ENCODE results near the gene TBC1D5. TPM values are rescaled to one million over a fixed set of nuclear protein-coding genes. Genes with fewer than 3 reads are reported as not detected.

TBC1D5 gene
- total RNA-seq, 1 donor from 2014 or later = 69.4 TPM

DNA sequence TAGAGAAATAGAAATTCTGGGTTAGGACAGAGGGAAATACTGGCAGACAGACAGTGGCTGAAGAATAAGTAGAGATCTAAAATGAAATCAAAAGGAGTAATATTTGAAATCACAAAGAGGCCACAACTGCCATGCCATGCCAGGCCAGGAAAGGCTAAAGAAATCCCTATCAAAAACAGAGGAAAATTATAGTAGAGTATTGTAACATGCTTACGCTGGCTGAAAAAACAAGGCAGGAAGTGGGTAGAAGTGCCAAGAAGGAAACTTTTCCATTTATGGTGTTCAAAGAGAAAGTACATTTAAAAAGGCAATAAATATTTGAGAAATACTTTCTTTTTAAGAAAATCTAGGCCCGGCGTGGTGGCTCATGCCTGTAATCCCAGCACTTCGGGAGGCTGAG is 442.0 kb downstream of the TBC1D5 start:
- H3K4me1 ChIP-seq (ENCODE audit: control insufficient read depth in 3 of 3, insufficient read depth in 3 of 3, low read length in 3 of 3) = peaks cover 0 to 4% (median 0%) of the 10 kb centered on the region in 3 donors
- no peaks in the 10 kb centered on the region for H3K9me3 ChIP-seq (ENCODE audit: control insufficient read depth in 3 of 3, low read length in 3 of 3)
- no peak overlapping the region for H3K4me3 ChIP-seq (ENCODE audit: low read length in 3 of 3)
- no peaks in the 10 kb centered on the region for H3K36me3 ChIP-seq (ENCODE audit: control insufficient read depth in 3 of 3, insufficient read depth in 3 of 3, low read length in 3 of 3)
- H3K27me3 ChIP-seq (ENCODE audit: control insufficient read depth in 3 of 3, insufficient read depth in 3 of 3, low read length in 3 of 3) = no peaks in the 10 kb centered on the region
- H3K9ac ChIP-seq (ENCODE audit: low read depth in 1 of 3, low read length in 3 of 3) = no peak overlapping the region
- no peak overlapping the region for H3K27ac ChIP-seq (ENCODE audit: low read depth, low read length)

DNA sequence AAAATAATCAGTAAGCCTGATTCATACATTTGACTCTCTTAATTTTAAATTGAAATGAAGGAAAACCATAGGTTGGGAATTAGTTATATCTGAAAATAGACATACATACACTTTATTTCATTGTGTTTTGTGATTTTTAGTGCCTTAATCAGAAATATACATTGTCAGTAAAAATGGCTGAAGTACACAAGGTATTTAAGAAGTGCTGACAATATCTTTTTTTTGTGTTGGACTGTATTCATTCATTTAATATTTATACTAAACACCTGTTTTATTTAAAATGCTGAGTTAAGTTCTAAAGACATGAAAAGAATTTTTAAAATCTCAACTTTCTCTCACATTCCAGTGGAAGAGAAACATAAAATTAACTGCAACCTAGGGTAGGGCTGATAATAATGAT is 444.4 kb downstream of the TBC1D5 start:
- no peak overlapping the region for H3K9ac ChIP-seq (ENCODE audit: low read depth in 1 of 3, low read length in 3 of 3)
- no peak overlapping the region for H3K4me3 ChIP-seq (ENCODE audit: low read length in 3 of 3)
- H3K27ac ChIP-seq (ENCODE audit: low read depth, low read length) = no peak overlapping the region
- no peaks in the 10 kb centered on the region for H3K36me3 ChIP-seq (ENCODE audit: control insufficient read depth in 3 of 3, insufficient read depth in 3 of 3, low read length in 3 of 3)
- H3K4me1 ChIP-seq (ENCODE audit: control insufficient read depth in 3 of 3, insufficient read depth in 3 of 3, low read length in 3 of 3) = no peaks in the 10 kb centered on the region
- H3K9me3 ChIP-seq (ENCODE audit: control insufficient read depth in 3 of 3, low read length in 3 of 3) = no peaks in the 10 kb centered on the region
- no peaks in the 10 kb centered on the region for H3K27me3 ChIP-seq (ENCODE audit: control insufficient read depth in 3 of 3, insufficient read depth in 3 of 3, low read length in 3 of 3)

DNA sequence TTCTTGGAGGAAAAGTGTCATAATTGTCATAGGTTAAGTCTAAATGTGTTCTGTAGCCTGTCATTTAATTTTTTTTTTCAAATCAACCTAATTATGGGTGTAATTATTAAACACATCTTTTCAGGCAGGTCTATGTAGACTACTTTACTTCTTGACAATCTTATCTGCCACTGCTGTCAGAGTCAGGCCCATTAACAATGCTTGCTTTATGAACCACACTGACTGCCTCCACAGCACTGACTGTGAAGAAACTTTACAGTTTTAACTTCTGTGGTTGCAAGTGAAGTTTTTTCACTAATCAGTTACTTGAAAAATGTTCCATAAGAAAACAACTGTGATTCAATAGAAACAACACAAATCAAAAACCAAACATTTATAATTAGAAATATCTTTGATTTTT is 449.9 kb downstream of the TBC1D5 start:
- H3K27ac ChIP-seq (ENCODE audit: low read depth, low read length) = no peak overlapping the region
- no peak overlapping the region for H3K9ac ChIP-seq (ENCODE audit: low read depth in 1 of 3, low read length in 3 of 3)
- no peaks in the 10 kb centered on the region for H3K9me3 ChIP-seq (ENCODE audit: control insufficient read depth in 3 of 3, low read length in 3 of 3)
- H3K36me3 ChIP-seq (ENCODE audit: control insufficient read depth in 3 of 3, insufficient read depth in 3 of 3, low read length in 3 of 3) = peaks cover 0 to 8% (median 0%) of the 10 kb centered on the region in 3 donors
- H3K4me1 ChIP-seq (ENCODE audit: control insufficient read depth in 3 of 3, insufficient read depth in 3 of 3, low read length in 3 of 3) = no peaks in the 10 kb centered on the region
- no peaks in the 10 kb centered on the region for H3K27me3 ChIP-seq (ENCODE audit: control insufficient read depth in 3 of 3, insufficient read depth in 3 of 3, low read length in 3 of 3)
- no peak overlapping the region for H3K4me3 ChIP-seq (ENCODE audit: low read length in 3 of 3)

DNA sequence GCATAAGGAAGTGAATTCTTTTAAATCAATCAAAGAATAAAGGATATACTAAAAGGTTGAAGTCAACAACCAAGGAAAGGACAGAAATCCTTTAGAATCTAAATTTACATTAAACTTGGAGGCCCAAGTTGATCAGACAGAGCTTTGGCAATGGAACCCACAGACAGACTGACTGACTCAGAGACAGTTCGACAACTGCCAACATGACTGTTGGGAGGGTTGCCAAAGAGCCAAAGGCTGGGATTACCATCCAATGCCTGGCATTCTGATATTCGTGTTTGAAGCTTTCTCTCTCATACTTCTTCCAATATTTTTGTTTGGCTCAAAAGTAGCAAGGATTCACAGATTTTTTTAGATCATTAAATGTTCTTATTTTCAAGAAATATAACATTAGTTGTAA is 451.5 kb downstream of the TBC1D5 start:
- Histone ChIP-seq H3K27me3 (ENCODE audit: control insufficient read depth in 3 of 3, insufficient read depth in 3 of 3, low read length in 3 of 3) (no peaks in the 10 kb centered on the region), H3K9me3 (ENCODE audit: control insufficient read depth in 3 of 3, low read length in 3 of 3) (no peaks in the 10 kb centered on the region), H3K36me3 (ENCODE audit: control insufficient read depth in 3 of 3, insufficient read depth in 3 of 3, low read length in 3 of 3) (peaks cover 0 to 8% (median 0%) of the 10 kb centered on the region in 3 donors), H3K4me3 (ENCODE audit: low read length in 3 of 3) (no peak overlapping the region), H3K27ac (ENCODE audit: low read depth, low read length) (no peak overlapping the region), H3K9ac (ENCODE audit: low read depth in 1 of 3, low read length in 3 of 3) (no peak overlapping the region), H3K4me1 (ENCODE audit: control insufficient read depth in 3 of 3, insufficient read depth in 3 of 3, low read length in 3 of 3) (no peaks in the 10 kb centered on the region)

DNA sequence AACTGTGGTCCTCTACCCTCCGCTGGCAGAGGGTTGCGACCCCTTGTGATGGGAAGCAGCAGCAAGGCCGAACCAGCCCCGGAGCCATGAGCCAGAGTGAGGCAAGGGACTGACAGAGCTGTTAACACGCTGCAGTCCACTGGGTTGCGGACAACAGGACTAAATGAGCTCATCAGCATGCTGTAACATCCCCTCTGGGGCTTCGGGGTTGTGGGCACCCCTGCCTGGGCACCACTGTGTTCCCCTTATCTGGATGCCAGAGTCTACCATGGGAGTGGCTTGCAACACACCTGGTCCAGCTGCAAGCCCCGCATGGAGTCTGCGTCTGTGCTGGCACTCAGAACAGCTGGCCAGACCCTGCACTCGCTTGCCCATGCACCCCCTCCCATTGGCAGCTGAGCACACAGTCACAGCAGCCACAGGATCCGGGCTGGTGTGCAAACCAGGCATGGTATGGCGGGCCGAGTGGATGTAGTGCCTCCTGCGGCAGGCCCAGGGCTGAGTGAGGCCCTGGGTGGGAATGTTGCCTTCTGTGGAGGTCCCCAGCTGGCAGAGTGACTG is 453.5 kb downstream of the TBC1D5 start:
- Histone ChIP-seq H3K9me3 (ENCODE audit: control insufficient read depth in 3 of 3, low read length in 3 of 3) (no peaks in the 10 kb centered on the region), H3K27me3 (ENCODE audit: control insufficient read depth in 3 of 3, insufficient read depth in 3 of 3, low read length in 3 of 3) (no peaks in the 10 kb centered on the region), H3K4me1 (ENCODE audit: control insufficient read depth in 3 of 3, insufficient read depth in 3 of 3, low read length in 3 of 3) (no peaks in the 10 kb centered on the region), H3K36me3 (ENCODE audit: control insufficient read depth in 3 of 3, insufficient read depth in 3 of 3, low read length in 3 of 3) (peaks cover 0 to 8% (median 0%) of the 10 kb centered on the region in 3 donors), H3K4me3 (ENCODE audit: low read length in 3 of 3) (no peak overlapping the region), H3K9ac (ENCODE audit: low read depth in 1 of 3, low read length in 3 of 3) (no peak overlapping the region), H3K27ac (ENCODE audit: low read depth, low read length) (no peak overlapping the region)

DNA sequence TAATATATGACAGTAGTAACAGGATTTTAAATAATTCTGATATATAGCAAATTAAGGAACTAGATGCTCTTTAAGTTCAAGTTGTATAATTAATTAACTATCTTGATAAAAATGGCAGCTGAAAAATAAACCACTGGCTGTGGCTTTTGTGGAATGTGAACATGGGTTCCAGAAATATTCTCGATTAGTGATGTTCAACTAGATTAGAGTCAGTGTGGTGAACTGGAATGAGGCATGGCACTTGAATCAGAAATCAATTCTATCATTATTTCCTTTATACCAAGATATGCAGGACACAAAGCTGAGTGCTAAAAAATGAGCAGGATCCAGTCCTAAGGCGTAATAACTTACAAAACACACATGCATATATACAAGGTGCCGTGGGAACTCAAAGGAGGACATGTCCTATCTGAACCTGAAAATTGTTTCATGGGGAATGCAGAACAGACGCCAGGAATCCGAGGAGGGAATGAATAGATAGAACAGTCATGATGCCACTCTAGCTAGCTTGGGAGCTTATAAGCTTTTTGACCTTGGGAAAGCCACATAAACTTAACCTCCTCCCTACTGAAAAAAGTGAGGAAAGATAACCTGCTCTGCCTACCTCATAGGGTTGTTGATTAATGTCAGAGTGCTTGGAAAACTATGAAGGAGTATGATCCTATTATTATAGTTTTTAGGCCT is 455.3 kb downstream of the TBC1D5 start:
- H3K4me3 ChIP-seq (ENCODE audit: low read length in 3 of 3) = no peak overlapping the region
- no peak overlapping the region for H3K27ac ChIP-seq (ENCODE audit: low read depth, low read length)
- H3K36me3 ChIP-seq (ENCODE audit: control insufficient read depth in 3 of 3, insufficient read depth in 3 of 3, low read length in 3 of 3) = peaks cover 0 to 8% (median 0%) of the 10 kb centered on the region in 3 donors
- no peaks in the 10 kb centered on the region for H3K27me3 ChIP-seq (ENCODE audit: control insufficient read depth in 3 of 3, insufficient read depth in 3 of 3, low read length in 3 of 3)
- no peaks in the 10 kb centered on the region for H3K9me3 ChIP-seq (ENCODE audit: control insufficient read depth in 3 of 3, low read length in 3 of 3)
- H3K4me1 ChIP-seq (ENCODE audit: control insufficient read depth in 3 of 3, insufficient read depth in 3 of 3, low read length in 3 of 3) = no peaks in the 10 kb centered on the region
- H3K9ac ChIP-seq (ENCODE audit: low read depth in 1 of 3, low read length in 3 of 3) = no peak overlapping the region

DNA sequence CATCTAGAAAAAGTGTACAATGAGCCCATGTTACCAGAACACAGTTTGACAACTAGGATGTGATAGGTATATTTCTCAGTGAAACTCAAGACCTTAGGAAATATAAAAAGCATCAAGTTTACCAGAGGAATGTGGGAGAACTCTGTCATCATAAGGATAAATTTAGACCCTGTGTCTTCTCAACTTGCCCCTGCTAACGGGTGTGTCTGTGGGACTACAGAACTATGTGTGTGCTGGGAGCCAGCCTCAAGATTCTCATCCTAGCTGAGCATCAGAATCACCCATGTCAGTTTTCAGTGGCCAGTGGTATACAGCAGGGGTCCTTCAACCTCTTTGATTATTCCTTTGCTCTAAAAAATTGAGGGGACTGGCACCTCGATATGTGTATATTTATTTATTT is 464.4 kb downstream of the TBC1D5 start:
- Histone ChIP-seq H3K9ac (ENCODE audit: low read depth in 1 of 3, low read length in 3 of 3) (no peak overlapping the region), H3K27me3 (ENCODE audit: control insufficient read depth in 3 of 3, insufficient read depth in 3 of 3, low read length in 3 of 3) (no peaks in the 10 kb centered on the region), H3K36me3 (ENCODE audit: control insufficient read depth in 3 of 3, insufficient read depth in 3 of 3, low read length in 3 of 3) (no peaks in the 10 kb centered on the region), H3K4me3 (ENCODE audit: low read length in 3 of 3) (no peak overlapping the region), H3K27ac (ENCODE audit: low read depth, low read length) (no peak overlapping the region), H3K9me3 (ENCODE audit: control insufficient read depth in 3 of 3, low read length in 3 of 3) (no peaks in the 10 kb centered on the region), H3K4me1 (ENCODE audit: control insufficient read depth in 3 of 3, insufficient read depth in 3 of 3, low read length in 3 of 3) (peaks cover 0 to 5% (median 4%) of the 10 kb centered on the region in 3 donors)

DNA sequence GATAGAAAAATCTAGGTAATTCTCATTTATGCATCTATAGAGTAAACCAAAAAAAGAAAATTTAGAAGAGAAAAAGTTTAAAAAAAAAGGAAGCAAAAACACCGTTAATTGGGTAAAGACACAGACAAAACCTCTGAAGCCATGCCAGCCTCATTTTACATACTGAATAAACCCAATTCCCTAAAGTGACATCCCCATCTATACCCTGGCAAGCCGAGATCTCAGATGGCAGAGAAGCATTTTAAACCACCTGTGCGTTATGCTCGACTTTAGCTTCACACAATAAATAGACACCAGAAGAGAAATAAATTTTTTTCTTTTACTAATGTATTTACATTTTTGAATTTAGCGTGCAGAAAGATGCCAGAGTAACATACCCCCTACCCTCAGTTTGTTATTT is 475.6 kb downstream of the TBC1D5 start:
- H3K27ac ChIP-seq (ENCODE audit: low read depth, low read length) = no peak overlapping the region
- no peaks in the 10 kb centered on the region for H3K36me3 ChIP-seq (ENCODE audit: control insufficient read depth in 3 of 3, insufficient read depth in 3 of 3, low read length in 3 of 3)
- H3K9ac ChIP-seq (ENCODE audit: low read depth in 1 of 3, low read length in 3 of 3) = no peak overlapping the region
- H3K4me3 ChIP-seq (ENCODE audit: low read length in 3 of 3) = no peak overlapping the region
- no peaks in the 10 kb centered on the region for H3K4me1 ChIP-seq (ENCODE audit: control insufficient read depth in 3 of 3, insufficient read depth in 3 of 3, low read length in 3 of 3)
- H3K9me3 ChIP-seq (ENCODE audit: control insufficient read depth in 3 of 3, low read length in 3 of 3) = no peaks in the 10 kb centered on the region
- no peaks in the 10 kb centered on the region for H3K27me3 ChIP-seq (ENCODE audit: control insufficient read depth in 3 of 3, insufficient read depth in 3 of 3, low read length in 3 of 3)

DNA sequence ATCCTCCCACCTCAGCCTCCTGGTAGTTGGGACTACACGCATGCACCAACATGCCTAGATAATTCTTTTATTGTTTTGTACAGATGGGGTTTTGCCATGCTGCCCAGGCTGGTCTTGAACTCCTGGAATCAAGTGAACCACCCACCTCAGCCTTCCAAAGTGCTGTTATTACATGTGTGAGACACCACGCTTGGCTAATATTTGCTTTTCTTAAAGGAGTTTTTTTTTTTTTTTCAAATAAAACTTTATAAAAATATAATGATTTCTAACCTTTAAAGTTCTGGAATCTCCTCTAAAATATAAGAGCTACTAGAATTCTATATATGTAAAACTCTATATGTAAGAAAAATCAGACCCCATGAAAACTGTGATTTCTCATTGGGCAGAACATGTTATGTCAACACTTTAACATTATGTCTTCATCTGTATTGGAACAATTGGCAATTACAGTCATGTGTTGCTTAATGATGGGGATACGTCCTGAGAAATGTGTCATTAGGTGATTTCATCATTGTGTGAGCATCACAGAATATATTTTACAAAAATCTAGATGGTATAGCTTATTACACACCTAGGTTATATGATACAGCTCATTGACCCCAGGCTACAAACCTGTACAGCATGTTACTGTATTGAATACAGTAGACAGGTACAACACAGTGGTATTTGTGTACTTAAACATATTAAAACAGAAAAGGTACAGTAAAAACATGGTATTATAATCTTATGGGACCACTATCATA is 480.6 kb downstream of the TBC1D5 start:
- H3K9ac ChIP-seq (ENCODE audit: low read depth in 1 of 3, low read length in 3 of 3) = no peak overlapping the region
- H3K4me1 ChIP-seq (ENCODE audit: control insufficient read depth in 3 of 3, insufficient read depth in 3 of 3, low read length in 3 of 3) = no peaks in the 10 kb centered on the region
- H3K4me3 ChIP-seq (ENCODE audit: low read length in 3 of 3) = no peak overlapping the region
- H3K27ac ChIP-seq (ENCODE audit: low read depth, low read length) = no peak overlapping the region
- no peaks in the 10 kb centered on the region for H3K9me3 ChIP-seq (ENCODE audit: control insufficient read depth in 3 of 3, low read length in 3 of 3)
- no peaks in the 10 kb centered on the region for H3K27me3 ChIP-seq (ENCODE audit: control insufficient read depth in 3 of 3, insufficient read depth in 3 of 3, low read length in 3 of 3)
- no peaks in the 10 kb centered on the region for H3K36me3 ChIP-seq (ENCODE audit: control insufficient read depth in 3 of 3, insufficient read depth in 3 of 3, low read length in 3 of 3)

DNA sequence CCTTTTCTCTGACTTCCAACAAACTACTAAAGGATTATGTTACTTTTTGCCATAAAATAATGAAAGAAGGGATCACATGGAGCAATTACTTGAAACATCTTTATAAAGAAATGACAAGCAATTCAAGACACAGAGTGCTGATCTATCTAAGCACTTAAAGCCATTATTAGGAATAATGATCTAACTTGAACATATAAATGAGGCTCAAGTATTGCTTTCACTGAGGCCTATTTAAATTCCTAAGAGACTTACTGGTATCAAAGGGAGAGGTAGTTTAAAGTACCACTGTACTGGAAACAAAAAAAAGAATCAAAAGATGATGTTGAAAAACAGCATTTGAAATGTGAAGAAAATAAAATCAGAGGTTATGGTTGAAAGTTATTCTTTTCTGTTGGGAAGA is 482.2 kb downstream of the TBC1D5 start:
- H3K36me3 ChIP-seq (ENCODE audit: control insufficient read depth in 3 of 3, insufficient read depth in 3 of 3, low read length in 3 of 3) = no peaks in the 10 kb centered on the region
- no peaks in the 10 kb centered on the region for H3K4me1 ChIP-seq (ENCODE audit: control insufficient read depth in 3 of 3, insufficient read depth in 3 of 3, low read length in 3 of 3)
- no peak overlapping the region for H3K9ac ChIP-seq (ENCODE audit: low read depth in 1 of 3, low read length in 3 of 3)

More for the DNA sequence above, 482.2 kb downstream of the TBC1D5 start:
- Histone ChIP-seq H3K4me3 (ENCODE audit: low read length in 3 of 3) (no peak overlapping the region), H3K27ac (ENCODE audit: low read depth, low read length) (no peak overlapping the region), H3K27me3 (ENCODE audit: control insufficient read depth in 3 of 3, insufficient read depth in 3 of 3, low read length in 3 of 3) (no peaks in the 10 kb centered on the region), H3K9me3 (ENCODE audit: control insufficient read depth in 3 of 3, low read length in 3 of 3) (no peaks in the 10 kb centered on the region)
